ENCODE data around the gene ADA.
"Not testable (repeated sequence)": the region's sequence is repeated elsewhere in the genome, so short reads cannot be mapped to it uniquely, and the experiment has no call there.

ADA gene

GRCh38 chr20:44678990-44679611 is 27.6 kb upstream of the ADA start:
- DNase-seq (ENCODE audit: low read depth, low spot score) = no peak

- DNase-seq (ENCODE audit: low read depth, low spot score) = no peak
Measured at GRCh38 chr20:44678242-44678641, 26.7 kb upstream of the ADA start.

- DNase-seq (ENCODE audit: low read depth, low spot score) = not testable (repeated sequence)
Measured at GRCh38 chr20:44672318-44672902, 20.9 kb upstream of the ADA start.

- not testable (repeated sequence) for DNase-seq (ENCODE audit: low read depth, low spot score)
Measured at GRCh38 chr20:44671541-44671940, 20.0 kb upstream of the ADA start.

GRCh38 chr20:44670851-44671250 is 19.4 kb upstream of the ADA start:
- peak; percentile 75 for DNase-seq (ENCODE audit: low read depth, low spot score)

- no peak for DNase-seq (ENCODE audit: low read depth, low spot score)
Measured at GRCh38 chr20:44666066-44666465, 14.6 kb upstream of the ADA start.

GRCh38 chr20:44664131-44664530 is 12.6 kb upstream of the ADA start:
- DNase-seq (ENCODE audit: low read depth, low spot score) = no peak

GRCh38 chr20:44662261-44662660 is 10.8 kb upstream of the ADA start:
- DNase-seq (ENCODE audit: low read depth, low spot score) = no peak

- DNase-seq (ENCODE audit: low read depth, low spot score) = no peak
Measured at GRCh38 chr20:44660581-44660980, 9.1 kb upstream of the ADA start.

- no peak for DNase-seq (ENCODE audit: low read depth, low spot score)
Measured at GRCh38 chr20:44659931-44660330, 8.4 kb upstream of the ADA start.

- DNase-seq (ENCODE audit: low read depth, low spot score) = no peak
Measured at GRCh38 chr20:44658810-44659209, 7.3 kb upstream of the ADA start.

- DNase-seq (ENCODE audit: low read depth, low spot score) = no peak
Measured at GRCh38 chr20:44657875-44658274, 6.4 kb upstream of the ADA start.

- peak; percentile 57 for DNase-seq (ENCODE audit: low read depth, low spot score)
Measured at GRCh38 chr20:44656448-44656847, 4.9 kb upstream of the ADA start.

GRCh38 chr20:44654210-44654609 is 2.7 kb upstream of the ADA start:
- DNase-seq (ENCODE audit: low read depth, low spot score) = not testable (repeated sequence)

GRCh38 chr20:44653546-44653945 is 2.0 kb upstream of the ADA start:
- no peak for DNase-seq (ENCODE audit: low read depth, low spot score)

GRCh38 chr20:44651434-44651683 is 140 bp downstream of the ADA start:
- DNase-seq (ENCODE audit: low read depth, low spot score) = no peak

- peak; percentile 13 for DNase-seq (ENCODE audit: low read depth, low spot score)
Measured at GRCh38 chr20:44650771-44651433, 597 bp downstream of the ADA start.

GRCh38 chr20:44649976-44650375 is 1.5 kb downstream of the ADA start:
- no peak for DNase-seq (ENCODE audit: low read depth, low spot score)

- no peak for DNase-seq (ENCODE audit: low read depth, low spot score)
Measured at GRCh38 chr20:44649126-44649525, 2.4 kb downstream of the ADA start.

GRCh38 chr20:44648579-44648978 is 2.9 kb downstream of the ADA start:
- DNase-seq (ENCODE audit: low read depth, low spot score) = no peak

- DNase-seq (ENCODE audit: low read depth, low spot score) = no peak
Measured at GRCh38 chr20:44648068-44648467, 3.4 kb downstream of the ADA start.

- peak; percentile 59 for DNase-seq (ENCODE audit: low read depth, low spot score)
Measured at GRCh38 chr20:44646641-44647274, 4.7 kb downstream of the ADA start.

- DNase-seq (ENCODE audit: low read depth, low spot score) = peak; percentile 24
Measured at GRCh38 chr20:44646023-44646640, 5.4 kb downstream of the ADA start.
